ENCODE results near the gene ADCY10. TPM values are rescaled to one million over a fixed set of nuclear protein-coding genes. Genes with fewer than 3 reads are reported as not detected.

Gene ADCY10
- total RNA-seq, 2 donors from 2014 or later: 0.05 to 1.4 TPM

GRCh38 chr1:167860231-167860923 lies 53.6 kb downstream of the ADCY10 start:
- Histone ChIP-seq H3K27ac (no peak overlapping the region), H3K27me3 (replicated peaks; ENCODE audit: insufficient read depth) (no peaks in the 10 kb centered on the region), H3K4me1 (replicated peaks) (no peaks in the 10 kb centered on the region), H3K4me3 (no peak overlapping the region), H3K9me3 (no peaks in the 10 kb centered on the region), H3K36me3 (no peaks in the 10 kb centered on the region)
- no peak for DNase-seq (ENCODE audit: low spot score)
- intact Hi-C loops (cut with DNase I): no loop called here
- TF ChIP-seq POLR2A (IDR thresholded peaks at IDR 0.05): no peak
- TF ChIP-seq CTCF (IDR thresholded peaks at IDR 0.05): no peak
- TF ChIP-seq POLR2AphosphoS5 (IDR thresholded peaks at IDR 0.05): no peak

- no peaks in the 10 kb centered on the region for H3K4me1 ChIP-seq (replicated peaks)
- H3K27me3 ChIP-seq (replicated peaks; ENCODE audit: insufficient read depth): no peaks in the 10 kb centered on the region
- H3K36me3 ChIP-seq: no peaks in the 10 kb centered on the region
- intact Hi-C loops (cut with DNase I): no loop called here
- H3K27ac ChIP-seq: no peak overlapping the region
- no peak for DNase-seq (ENCODE audit: low spot score)
- no peaks in the 10 kb centered on the region for H3K9me3 ChIP-seq
- TF ChIP-seq POLR2A (IDR thresholded peaks at IDR 0.05): no peak
- no peak for TF ChIP-seq CTCF (IDR thresholded peaks at IDR 0.05)
- no peak for TF ChIP-seq POLR2AphosphoS5 (IDR thresholded peaks at IDR 0.05)
- WGBS: 77% methylated on average over 7 of the region's 7 CpGs
- no peak overlapping the region for H3K4me3 ChIP-seq
These were observed 57.1 kb downstream of the ADCY10 start for GRCh38 chr1:167856711-167857418.

GRCh38 chr1:167854184-167854583 lies 59.8 kb downstream of the ADCY10 start:
- intact Hi-C loops (cut with DNase I): no loop called here
- no peaks in the 10 kb centered on the region for H3K9me3 ChIP-seq
- H3K27ac ChIP-seq: peak overlapping the region; percentile 45 to 70
- peak; percentile 33 for DNase-seq (ENCODE audit: low spot score)
- TF ChIP-seq POLR2AphosphoS5 (IDR thresholded peaks at IDR 0.05) (peak; percentile 58), CTCF (IDR thresholded peaks at IDR 0.05) (no peak)
- H3K36me3 ChIP-seq: no peaks in the 10 kb centered on the region
- WGBS: 63% methylated on average over 5 of the region's 5 CpGs
- H3K4me3 ChIP-seq: no peak overlapping the region
- H3K27me3 ChIP-seq (replicated peaks; ENCODE audit: insufficient read depth): no peaks in the 10 kb centered on the region
- H3K4me1 ChIP-seq (replicated peaks): no peaks in the 10 kb centered on the region

- no peaks in the 10 kb centered on the region for H3K27me3 ChIP-seq (replicated peaks; ENCODE audit: insufficient read depth)
- H3K4me1 ChIP-seq (replicated peaks): no peaks in the 10 kb centered on the region
- TF ChIP-seq POLR2A (IDR thresholded peaks at IDR 0.05): no peak
- TF ChIP-seq CTCF (IDR thresholded peaks at IDR 0.05): no peak
- TF ChIP-seq POLR2AphosphoS5 (IDR thresholded peaks at IDR 0.05): no peak
- intact Hi-C loops (cut with DNase I): no loop called here
- no peak for DNase-seq (ENCODE audit: low spot score)
- no peaks in the 10 kb centered on the region for H3K9me3 ChIP-seq
- H3K36me3 ChIP-seq: no peaks in the 10 kb centered on the region
- 93% methylated on average over 7 of the region's 7 CpGs for WGBS
- no peak overlapping the region for H3K4me3 ChIP-seq
- no peak overlapping the region for H3K27ac ChIP-seq
These were observed 64.3 kb downstream of the ADCY10 start for GRCh38 chr1:167849666-167850065.

- Histone ChIP-seq H3K27me3 (replicated peaks; ENCODE audit: insufficient read depth) (no peaks in the 10 kb centered on the region), H3K4me3 (no peak overlapping the region), H3K27ac (no peak overlapping the region), H3K9me3 (no peaks in the 10 kb centered on the region), H3K4me1 (replicated peaks) (no peaks in the 10 kb centered on the region), H3K36me3 (no peaks in the 10 kb centered on the region)
- TF ChIP-seq POLR2AphosphoS5 (IDR thresholded peaks at IDR 0.05): no peak
- no peak for TF ChIP-seq POLR2A (IDR thresholded peaks at IDR 0.05)
- no peak for TF ChIP-seq CTCF (IDR thresholded peaks at IDR 0.05)
- WGBS: 94% methylated on average over 5 of the region's 5 CpGs
- DNase-seq (ENCODE audit: low spot score): no peak
- intact Hi-C loops (cut with DNase I): no loop called here
These were observed 71.1 kb downstream of the ADCY10 start for GRCh38 chr1:167842872-167843271.
